Endothelial cell of umbilical vein (primary cell): Measurements from ENCODE around the gene FANCF.

Experiments
- EZH2 ChIP-seq: IDR thresholded peaks from 2 replicates; pipeline ENCODE4 v1.6.1; 2012; ENCODE audit warnings: borderline replicate concordance, low read depth, mild to moderate bottlenecking, moderate library complexity, low read length, inconsistent platforms; ENCODE audit not compliant: severe bottlenecking
- JUN ChIP-seq: IDR thresholded peaks from 2 replicates; pipeline ENCODE4 v1.6.1; 2011; ENCODE audit warnings: borderline replicate concordance, low read depth; ENCODE audit not compliant: insufficient read length, insufficient read depth
- POLR2A ChIP-seq: IDR thresholded peaks from 2 replicates; pipeline ENCODE4 v1.6.1; 2012; ENCODE audit warnings: low read depth, mild to moderate bottlenecking, control low read depth, low read length
- POLR2AphosphoS5 ChIP-seq: IDR thresholded peaks from 2 replicates; pipeline ENCODE4 v1.6.1; 2012; ENCODE audit warnings: low read depth, mild to moderate bottlenecking, control low read depth, low read length, moderate library complexity; ENCODE audit not compliant: insufficient read depth
- TF ChIP-seq, protein P1 (sequence below), 2 donors: IDR thresholded peaks; 1 replicate in 1 of 2; 2 replicates in 1 of 2; pipeline ENCODE4 v1.5.1; 2011; ENCODE audit warnings: low read length in 2 of 2, mild to moderate bottlenecking in 2 of 2, moderate library complexity in 2 of 2, control low read depth in 1 of 2, inconsistent platforms in 1 of 2, low read depth in 1 of 2; ENCODE audit not compliant: insufficient read depth in 1 of 2; ENCODE audit errors: extremely low read depth in 1 of 2

DNA sequence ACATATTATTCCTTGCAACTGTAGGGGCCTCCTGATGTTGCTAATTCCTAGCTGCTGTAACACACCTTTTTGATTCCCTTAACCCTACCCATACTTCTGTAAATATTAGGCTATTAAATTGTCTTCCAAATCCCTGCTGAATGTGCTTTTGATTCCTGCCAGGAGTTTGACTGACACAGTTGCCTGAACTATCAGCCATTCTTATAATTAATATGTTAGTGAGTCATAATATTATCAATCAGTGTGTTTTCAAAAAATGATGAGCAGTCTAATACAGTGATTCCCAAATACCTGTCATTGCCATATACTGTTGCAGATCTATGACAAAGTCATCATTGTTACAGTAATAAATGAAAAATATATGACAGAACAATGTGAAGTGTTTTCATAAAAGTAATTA, 15.9 kb upstream of the FANCF start:
- TF ChIP-seq, protein P1, sequence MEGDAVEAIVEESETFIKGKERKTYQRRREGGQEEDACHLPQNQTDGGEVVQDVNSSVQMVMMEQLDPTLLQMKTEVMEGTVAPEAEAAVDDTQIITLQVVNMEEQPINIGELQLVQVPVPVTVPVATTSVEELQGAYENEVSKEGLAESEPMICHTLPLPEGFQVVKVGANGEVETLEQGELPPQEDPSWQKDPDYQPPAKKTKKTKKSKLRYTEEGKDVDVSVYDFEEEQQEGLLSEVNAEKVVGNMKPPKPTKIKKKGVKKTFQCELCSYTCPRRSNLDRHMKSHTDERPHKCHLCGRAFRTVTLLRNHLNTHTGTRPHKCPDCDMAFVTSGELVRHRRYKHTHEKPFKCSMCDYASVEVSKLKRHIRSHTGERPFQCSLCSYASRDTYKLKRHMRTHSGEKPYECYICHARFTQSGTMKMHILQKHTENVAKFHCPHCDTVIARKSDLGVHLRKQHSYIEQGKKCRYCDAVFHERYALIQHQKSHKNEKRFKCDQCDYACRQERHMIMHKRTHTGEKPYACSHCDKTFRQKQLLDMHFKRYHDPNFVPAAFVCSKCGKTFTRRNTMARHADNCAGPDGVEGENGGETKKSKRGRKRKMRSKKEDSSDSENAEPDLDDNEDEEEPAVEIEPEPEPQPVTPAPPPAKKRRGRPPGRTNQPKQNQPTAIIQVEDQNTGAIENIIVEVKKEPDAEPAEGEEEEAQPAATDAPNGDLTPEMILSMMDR (IDR thresholded peaks at IDR 0.05; ENCODE audit: extremely low read depth in 1 of 2, insufficient read depth in 1 of 2, low read depth in 1 of 2, low read length in 2 of 2), result no peak
- TF ChIP-seq POLR2A, result no peak
- no peak for TF ChIP-seq EZH2
- no peak for TF ChIP-seq JUN
- TF ChIP-seq POLR2AphosphoS5, result no peak
